RPMI7951 (cell line): ENCODE results near the gene LRRC4C. TPM values are rescaled to one million over a fixed set of nuclear protein-coding genes. Genes with fewer than 3 reads are reported as not detected.
A peak's percentile ranks its signal among the peaks of the same experiment; 100 is the strongest.

Source experiments
- DNase-seq: peaks from one replicate; pipeline ENCODE4 v3.0.0-alpha.2; 2012; ENCODE audit warnings: low read depth
- total RNA-seq: library from RNA; depleted of rRNA; stranded (reverse); fragments of >200 nt; shearing (Covaris generic); gene quantifications from 2 replicates; pipeline ENCODE4 v1.2.3, GENCODE V29; 2014

The LRRC4C gene
- total RNA-seq, 1 experiment from 2014 or later = not detected

DNA sequence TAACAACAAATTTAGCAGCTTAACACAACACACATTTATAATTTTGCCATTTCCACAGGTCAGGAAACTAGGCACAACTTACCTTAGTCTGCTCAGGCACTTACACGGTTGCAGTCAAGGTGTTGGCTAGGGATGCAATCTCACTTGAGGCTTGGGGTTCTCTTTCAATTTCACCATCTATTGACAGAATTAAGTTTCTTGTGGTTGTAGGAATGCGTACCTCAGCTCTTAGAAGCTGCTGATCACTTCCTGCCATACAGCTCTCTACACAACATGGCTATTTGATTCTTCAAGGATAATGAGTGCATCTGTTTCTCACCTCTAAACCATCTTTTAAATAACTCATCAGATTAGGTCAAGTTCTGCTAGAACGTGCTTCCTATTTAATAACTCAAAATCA lies 968.1 kb downstream of the LRRC4C start:
- no peak for DNase-seq

DNA sequence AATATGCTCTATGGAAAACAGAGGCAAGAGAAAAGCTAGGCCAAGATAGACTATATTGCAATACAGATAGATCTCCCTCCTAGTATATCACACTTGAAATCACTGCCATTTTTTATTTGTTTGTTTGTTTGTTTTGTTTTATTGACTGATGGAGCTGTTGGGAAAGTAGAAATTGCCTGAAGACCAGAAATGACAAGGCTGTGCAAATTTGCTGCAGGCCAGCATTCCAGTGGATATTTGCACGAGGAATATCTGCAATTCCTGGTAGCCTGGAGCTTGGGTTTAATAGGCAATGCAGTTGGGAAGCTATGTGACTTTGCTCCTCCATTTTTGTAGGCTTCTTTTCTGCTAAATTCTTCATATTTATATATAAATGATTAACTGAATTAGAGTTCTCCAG lies 991.7 kb downstream of the LRRC4C start:
- DNase-seq = no peak

DNA sequence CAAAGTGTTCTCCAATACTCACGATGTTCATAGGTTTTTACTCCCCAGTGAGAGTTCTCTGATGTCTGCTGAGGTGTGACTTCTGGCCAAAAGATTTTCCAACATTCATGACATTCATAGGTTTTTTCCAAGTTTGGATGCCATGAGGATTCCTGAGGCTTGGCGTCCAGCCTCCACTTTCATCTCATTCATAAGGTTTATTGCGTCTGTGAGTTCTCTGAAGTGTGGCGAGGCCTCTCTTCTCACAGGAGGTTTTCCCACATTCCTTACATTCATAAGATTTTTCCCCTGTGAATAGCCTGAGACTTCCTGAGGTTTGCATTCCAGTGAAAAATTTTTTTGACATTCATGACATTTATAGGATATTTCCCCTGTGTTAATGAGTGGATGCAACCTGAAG lies 1014.1 kb downstream of the LRRC4C start:
- DNase-seq = peak; percentile 15

DNA sequence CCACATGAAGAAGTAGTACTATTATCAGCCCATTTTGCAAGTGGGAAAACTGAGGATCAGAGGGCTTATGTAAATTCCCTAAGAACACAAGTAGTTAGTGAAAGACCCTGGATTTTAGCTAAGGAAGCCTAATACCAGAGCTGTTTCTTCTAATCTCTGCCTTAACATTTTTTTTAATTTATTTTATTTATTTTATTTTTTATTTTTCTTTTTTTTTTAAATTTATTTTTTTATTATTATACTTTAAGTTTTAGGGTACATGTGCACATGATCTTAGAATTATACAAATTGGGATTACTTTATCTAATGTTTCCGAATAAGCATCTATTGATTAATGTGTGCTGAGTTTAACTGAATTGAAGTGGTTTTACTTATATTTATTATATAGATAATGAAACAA lies 1015.3 kb downstream of the LRRC4C start:
- no peak for DNase-seq

DNA sequence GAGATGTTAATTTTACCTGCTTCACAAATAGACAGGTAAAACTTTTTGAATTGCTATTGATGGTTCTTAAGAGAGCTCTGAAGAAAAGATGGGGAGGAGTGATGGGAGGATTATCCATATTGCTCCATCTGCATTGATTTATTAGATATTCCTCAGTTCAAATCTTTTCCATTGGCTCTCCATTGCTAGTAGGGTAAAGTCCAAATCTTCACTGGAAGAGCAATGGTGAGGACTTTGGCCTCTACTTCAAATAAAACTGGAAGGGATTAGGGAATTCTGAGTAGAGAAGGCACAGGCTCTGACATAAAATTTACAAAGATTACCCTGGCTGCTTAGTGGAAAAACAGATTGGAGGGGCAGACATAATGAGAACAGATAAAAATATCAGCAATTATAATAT lies 1024.1 kb downstream of the LRRC4C start:
- no peak for DNase-seq

DNA sequence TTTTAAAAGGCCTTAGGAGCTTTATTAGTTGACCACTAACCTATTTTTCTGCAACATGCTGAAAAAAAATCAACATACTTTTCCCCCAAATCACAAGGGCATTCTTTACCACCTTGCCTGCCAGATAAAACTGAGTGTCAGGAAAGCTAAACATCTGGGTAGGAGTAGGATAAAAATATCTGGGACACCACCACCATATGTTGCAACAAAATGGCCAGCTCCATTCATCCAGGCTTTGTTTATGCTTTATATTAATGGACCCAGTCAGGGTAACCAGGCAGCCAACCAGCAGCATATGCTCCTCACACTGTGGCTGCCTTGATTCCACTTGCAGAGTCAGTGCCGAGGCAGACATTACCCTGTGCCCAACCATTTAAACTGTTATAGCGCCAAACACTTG lies 1024.5 kb downstream of the LRRC4C start:
- DNase-seq = no peak

DNA sequence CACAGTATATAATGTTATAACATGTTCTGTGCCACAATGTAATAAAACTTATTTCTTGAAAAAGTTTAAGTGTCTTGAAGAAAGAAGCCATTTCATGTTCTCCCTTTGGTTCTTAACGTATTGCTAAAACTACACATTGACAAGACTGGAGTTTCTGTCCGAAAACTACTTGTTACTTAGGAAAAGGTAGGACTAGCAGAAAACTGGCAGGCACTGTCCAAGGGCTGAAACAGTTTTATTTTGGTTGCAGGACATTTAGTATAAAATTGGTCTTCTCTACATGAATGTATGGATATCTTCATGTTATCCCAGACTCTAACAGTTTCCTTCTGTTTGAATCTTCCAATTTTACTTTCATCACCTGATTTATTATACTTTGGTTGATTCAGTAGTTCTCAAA lies 1027.1 kb downstream of the LRRC4C start:
- no peak for DNase-seq

DNA sequence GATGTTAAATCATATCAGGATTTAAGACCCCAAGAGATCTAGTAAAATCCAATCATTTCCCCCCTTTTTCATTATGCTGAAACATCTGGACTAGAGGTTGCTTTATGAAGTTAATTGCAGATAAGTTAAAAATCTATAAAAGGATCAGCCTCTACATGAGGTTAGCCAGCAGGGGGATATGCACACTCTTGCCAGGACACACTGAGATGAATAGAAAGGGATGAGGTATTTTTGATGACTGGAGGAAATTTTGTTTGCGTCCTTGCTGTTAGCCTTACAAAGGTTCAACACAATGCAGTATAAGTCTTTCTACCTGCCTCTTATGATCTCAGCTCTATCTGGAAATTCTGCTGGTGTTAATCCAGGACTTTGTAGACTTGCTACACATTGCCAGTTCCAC lies 1034.3 kb downstream of the LRRC4C start:
- DNase-seq = no peak

DNA sequence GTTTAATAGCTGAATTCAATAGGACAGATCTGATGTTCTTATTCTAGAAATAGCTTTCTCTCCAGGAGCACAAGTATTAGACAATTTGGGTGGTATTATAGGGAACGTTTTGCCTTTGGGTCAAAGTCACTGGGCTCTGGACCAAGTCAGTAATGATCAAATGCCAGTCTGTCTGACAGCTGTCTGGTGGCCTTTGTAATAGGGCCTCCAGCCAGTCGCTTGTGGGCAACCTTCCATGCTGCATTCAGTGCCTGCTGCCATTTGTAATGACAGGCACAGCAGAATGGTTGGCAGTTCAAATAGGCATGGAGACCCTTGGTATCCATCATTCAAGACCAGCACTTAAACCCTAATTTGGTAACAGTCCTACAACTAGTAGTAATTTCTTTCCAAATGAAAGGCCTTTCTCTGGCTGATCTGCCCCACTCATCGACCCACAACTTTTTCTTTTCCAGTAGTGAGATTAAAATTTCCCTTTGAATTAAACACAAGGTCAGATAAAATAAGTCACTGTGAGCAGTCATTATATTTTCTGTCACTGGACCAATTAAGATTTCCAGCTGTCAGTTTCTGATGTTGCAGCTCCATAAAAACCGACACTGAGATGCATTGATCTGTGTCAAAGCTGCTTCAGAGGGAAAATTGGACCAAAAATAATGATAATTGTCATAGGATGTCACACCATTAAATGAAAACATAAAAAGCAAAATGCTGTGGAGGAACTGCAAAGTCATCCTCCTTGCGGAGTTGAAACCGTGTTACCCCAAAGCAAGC lies 1038.1 kb downstream of the LRRC4C start:
- DNase-seq = no peak

DNA sequence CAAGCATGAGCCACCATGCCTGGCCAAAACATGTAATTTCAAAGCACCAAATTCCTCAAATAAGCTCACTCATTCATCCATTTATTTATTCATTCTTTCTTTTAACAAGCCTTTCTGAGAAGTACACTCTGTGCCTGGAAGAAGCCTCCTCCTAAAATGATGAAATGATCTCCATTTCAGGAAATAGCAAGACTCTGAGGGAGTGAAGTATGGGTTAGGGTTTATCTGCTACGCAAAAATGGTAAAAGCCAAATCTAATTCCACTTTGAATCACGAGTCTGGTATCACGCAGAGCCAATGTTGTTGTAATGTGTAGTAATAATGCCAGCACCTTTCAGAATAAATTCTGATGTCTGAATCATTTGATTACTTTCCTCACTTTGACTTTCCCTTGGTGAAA lies 1041.8 kb downstream of the LRRC4C start:
- DNase-seq = no peak

DNA sequence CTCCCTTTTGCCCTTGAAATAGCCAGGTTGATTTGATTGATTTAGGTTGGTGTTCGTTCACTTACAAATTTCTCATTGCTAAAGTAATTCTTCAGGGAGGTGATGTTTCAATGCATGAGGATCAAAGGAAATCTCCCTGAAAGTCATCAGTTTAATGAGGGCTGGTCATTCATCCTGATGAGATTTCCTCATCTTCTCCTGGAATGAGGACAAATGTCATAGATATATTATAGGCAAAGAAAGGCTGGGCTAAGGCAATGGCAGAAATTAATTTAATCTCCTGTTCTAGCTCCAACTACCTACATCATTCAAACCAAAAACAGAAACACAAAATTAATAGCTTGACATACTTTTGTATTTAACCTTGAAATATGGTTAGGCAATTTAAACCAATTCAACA lies 1052.1 kb downstream of the LRRC4C start:
- DNase-seq = no peak

DNA sequence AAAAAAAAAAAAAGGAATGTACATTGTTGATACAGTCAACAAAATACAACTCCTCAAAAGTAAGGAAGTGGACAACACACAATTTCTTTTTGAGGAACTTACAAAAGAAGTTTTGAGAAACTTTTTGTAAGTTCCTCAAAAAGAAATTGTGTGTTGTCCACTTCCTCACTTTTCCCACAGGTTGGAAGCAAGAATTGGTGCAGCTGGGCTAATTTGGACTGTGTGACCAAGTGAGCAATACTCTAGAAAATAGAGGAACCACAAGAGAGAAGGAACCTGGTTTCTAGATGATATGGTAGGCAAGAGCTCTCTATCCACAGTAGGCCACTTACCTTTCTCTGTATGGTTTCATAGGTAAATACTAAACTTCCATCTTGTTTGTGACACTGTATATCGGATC lies 1053.8 kb downstream of the LRRC4C start:
- DNase-seq = no peak

DNA sequence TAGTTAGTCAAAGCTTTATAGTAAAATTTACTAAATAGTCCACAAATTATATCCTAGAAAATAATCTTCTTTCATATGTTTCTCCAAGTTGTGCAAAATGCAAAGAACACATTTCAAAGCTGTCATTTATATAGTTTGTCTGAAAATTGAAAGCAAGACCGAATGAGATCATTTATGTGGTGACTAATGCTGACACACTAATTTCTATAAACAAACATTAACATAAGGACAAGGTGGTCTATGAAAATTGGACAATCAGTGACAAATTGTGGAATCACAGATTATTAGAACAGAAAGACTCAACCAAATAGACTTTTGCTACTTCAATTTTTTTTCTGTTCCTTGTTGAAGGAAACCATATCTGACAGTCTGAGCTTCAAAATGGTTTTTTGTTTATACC lies 1056.1 kb downstream of the LRRC4C start:
- no peak for DNase-seq

DNA sequence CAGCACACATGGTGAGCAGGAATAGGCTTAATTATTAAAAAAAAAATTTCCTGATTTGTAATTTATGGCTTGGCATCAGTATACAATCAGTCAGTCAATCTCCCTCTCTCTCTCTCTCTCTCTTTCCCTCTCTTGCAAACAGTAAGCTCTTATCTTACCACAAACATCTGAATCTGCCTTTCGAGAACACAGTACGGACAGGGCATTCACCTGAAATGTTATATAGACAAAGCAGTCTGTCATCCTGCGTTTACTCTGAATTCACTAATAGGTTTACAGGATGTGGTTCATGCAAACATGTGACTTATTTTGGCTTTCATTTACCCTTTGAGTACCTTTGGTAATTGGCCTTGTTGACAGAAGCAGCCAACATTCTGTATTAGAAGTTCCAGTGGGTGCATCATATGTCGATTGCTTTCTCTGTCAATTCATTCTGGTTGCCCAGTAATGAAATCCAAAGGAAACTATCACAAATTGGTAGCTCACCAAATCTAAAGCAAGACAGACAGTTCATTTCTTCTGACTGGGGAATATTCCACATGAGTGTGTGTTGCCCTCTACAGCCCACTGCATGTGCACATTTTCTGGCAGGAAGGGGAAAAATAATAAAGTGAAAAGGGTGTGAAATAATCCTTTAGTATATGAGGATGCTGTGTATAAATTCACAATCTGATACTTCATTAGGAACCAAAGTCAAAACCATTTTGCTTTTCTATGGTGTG lies 1058.2 kb downstream of the LRRC4C start:
- DNase-seq = no peak

DNA sequence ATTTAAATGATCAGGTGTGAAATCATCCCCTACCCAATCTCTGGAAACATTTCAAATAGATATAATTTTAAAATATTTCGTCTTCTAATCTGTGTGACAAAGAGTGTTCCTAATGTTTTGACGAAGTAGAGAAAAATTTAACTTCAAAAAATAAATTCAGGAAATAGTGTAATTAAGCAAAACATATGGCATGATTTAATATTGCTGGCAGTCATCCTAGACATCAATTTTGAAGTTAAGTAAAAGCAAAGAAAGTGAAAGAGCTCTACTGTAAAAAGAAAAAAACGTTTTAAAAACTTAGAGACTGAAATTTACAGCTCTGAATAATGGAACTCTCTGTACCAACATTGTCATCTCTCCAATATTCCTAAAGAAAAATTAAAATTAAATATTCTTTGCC lies 1062.3 kb downstream of the LRRC4C start:
- DNase-seq = no peak

DNA sequence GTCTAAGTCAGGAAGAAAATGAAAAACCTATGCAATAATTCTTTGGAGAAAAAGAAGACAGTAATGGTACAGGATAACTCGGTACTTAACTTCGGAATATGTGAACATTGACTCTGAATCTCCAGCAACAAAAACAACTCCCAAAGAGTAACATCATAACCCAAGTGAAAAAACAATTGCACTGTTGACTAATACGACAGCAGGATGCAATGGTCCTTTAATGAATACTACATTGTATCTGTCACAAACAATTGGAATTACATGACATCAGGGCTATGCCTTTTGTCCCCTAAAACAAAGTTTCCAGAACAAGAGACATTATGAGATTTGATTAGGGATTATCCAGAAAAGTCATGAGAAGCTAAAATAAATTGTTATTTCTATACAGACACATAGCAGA lies 1065.9 kb downstream of the LRRC4C start:
- DNase-seq = no peak

DNA sequence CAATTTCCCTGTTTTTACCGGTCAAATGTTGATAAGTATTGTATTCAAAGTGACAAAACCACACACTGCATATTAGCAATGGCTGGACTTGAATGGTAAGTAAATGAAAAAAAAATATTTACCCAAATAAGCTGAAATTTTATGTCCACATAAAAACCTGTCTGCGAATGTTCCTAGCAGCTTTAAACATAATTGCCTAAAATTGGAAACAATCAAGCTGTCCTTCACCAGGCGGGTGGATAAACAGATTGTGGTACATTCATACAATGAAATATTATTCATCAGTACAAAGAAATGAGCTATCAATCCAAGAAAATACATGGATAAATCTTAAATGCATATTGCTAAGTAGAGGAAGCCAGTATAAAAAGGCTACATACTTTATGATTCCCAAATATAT lies 1067.8 kb downstream of the LRRC4C start:
- DNase-seq = no peak

DNA sequence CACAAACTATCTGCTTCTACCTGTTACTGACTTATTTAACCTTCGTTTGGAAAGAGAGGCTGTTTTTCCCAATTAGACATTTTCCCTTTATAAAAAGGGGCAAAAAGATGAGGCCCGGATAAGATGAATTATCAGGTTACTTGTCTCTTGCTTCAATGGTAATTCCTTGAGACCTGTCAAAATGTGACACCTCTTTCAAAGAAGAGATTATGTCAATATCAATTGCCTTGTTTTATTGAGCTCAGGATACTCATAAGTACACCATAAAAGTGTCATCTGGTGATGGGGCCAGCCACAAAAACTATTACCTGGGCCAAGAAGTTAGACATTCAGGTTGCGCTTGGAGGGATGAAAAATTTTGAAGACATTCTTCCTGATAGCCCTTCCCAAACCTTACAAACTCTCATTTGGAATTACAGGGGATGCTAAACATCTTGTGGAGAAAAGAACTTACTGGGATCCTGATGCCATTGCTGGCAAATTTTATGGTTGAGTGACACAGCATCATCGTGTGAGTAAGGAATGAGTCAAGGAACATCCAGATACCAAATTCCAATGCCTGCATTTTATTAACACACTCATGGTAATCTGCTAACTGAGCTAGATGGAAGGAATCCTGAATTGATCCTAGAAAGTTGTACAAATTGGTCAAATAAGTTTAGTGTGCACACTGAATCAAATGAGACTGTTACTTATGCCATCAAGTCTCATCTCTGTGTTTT lies 1071.2 kb downstream of the LRRC4C start:
- DNase-seq = peak; percentile 36

DNA sequence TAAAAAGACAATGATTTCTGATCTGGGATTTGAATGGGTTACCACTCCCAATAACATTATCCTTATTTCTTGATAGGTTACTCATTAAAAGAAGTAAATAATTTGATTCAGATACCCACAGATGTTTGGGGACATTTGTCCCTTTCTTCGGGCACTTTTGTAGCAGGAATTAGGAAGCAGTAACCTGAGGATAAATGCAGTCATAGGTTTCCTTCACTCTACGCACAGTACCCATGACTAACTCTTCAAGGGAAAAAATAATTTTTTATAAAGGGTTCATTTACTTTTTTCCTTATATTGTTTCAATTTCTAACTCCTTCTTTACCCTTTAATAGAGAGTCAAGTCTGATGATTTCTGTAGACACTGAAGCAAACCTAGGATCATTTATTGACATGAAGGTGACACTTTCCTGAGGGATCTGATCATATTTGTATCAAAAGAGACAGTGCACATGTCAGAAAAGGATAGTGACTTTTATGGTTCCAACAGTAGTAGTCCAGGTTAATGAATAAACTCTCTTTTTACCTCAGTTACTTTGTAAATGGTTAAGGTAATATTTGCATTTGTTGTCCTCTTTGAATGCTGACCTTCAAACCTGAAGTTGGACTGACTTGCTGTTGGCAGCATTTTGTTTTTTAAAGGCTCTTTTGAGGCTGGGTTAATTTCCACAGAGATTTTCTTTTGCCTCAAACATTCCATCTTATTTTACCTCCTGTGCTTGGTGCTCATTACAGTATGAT lies 1072.0 kb downstream of the LRRC4C start:
- DNase-seq = no peak

DNA sequence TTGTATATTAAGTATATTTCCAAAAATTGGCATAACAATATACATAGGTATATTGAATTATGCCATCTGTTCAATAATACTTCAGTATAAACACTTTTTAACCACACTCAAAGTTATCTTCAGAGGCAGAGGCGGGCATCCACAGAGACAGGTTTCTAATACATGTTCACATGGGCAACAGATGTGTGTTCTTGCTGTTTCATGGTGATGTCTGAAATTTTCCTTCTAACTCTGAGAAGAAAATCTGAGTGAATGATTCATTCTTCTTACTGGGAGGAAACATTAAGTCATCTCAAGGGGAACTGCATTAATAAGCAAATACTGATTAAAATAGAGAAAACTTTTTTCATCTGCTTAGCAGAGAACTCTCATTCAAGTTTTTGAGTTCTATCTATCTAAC lies 1074.5 kb downstream of the LRRC4C start:
- peak; percentile 55 for DNase-seq

DNA sequence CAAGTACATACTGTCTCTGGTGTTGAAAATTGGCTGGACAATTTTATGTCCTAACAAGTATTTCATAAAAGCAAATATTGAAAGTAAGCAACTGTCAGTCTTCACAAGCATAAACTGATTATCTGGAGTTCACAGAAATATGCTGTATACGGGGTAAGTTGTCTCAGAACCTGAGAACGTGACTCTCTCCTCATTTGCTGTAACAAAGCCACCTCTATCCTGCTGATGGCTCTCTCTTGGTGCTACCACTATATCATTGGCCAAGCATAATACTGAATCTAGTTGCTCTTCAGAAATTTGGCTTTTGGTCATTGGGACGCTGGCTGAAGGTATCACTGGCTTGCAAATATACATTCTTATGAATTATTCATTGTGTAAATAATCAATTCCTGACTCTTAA lies 1078.0 kb downstream of the LRRC4C start:
- no peak for DNase-seq

DNA sequence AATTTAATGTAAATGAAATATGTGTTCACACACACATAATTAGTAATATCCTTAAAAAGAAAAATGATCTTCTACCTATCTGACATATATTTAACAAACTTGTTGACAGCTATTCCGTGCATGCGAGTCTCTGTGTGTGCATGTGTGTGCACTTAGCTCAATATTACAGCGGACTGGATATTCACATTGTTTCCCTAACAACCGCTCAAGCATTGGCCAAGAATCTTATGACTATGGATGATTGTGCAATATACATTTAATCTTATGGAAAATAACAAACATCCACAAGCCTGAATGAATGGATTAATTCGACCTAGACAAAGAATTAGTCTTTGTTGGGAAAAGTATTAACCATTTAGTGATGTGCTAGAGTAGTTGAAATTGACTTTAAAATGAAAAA lies 1078.6 kb downstream of the LRRC4C start:
- DNase-seq = no peak
